GM18951 (cell line): ENCODE measurements around the gene LNX1.

Experiments
- POLR2A ChIP-seq: IDR thresholded peaks from 4 replicates; pipeline ENCODE4 v1.6.1; 2011; ENCODE audit warnings: mild to moderate bottlenecking; ENCODE audit not compliant: insufficient read length, insufficient read depth; ENCODE audit errors: extremely low read depth
- in situ Hi-C: fragments of 300-500 bp; cut with MboI; formaldehyde crosslinking; loops from one replicate; pipeline ENCODE4 v1.12.0; 2022; ENCODE audit warnings: low sequenced_read_pairs, mixed read lengths, inconsistent platforms; ENCODE audit not compliant: unreplicated experiment

Gene LNX1

GRCh38 chr4:53593765-53594164 lies 2.5 kb upstream of the LNX1 start:
- in situ Hi-C loops = no loop called here
- no peak for TF ChIP-seq POLR2A

GRCh38 chr4:53592686-53593501 lies 1.6 kb upstream of the LNX1 start:
- TF ChIP-seq POLR2A = no peak
- in situ Hi-C loops = no loop called here

DNA sequence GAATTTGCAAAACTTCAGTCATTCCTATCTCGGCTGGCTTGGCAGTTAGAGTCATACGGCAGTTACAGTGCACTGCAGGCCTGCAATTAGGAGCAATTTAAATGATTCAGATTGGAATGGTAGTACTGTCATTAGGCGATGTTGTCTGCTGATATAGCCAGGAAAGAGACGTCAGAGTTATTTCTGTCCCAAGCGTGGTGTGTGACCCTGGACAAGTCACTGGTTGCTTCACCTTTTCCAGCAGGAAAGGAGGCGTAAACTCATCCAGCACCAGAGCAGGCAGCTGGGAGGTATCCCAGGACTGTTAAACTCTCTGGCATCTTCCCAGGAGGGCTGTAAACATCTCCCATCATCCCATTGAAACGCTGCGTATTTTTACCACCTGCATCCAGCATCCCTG lies 836 bp upstream of the LNX1 start:
- no peak for TF ChIP-seq POLR2A
- in situ Hi-C loops = no loop called here

DNA sequence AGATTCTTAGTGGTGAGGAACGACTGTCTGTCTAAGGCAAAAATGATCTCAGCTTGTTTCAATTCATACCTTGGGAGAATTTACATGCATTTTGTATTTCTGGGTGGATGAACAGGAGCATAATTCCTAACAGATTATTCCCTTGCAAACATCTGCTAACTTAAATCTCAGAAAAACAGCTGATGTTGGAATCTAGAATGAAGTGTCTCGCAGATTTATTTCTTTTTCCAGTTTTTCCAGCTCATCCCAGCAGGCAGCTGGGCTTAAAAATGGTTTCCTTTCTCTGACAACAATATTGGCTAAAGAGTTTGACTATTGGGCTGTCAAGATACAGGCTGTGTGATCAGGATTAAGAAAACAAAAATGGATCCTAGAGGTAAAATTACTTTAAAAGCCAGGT lies 1.1 kb downstream of the LNX1 start:
- in situ Hi-C loops = no loop called here
- no peak for TF ChIP-seq POLR2A

- no peak for TF ChIP-seq POLR2A
- in situ Hi-C loops = no loop called here
Measured at GRCh38 chr4:53589511-53589910, 1.8 kb downstream of the LNX1 start.

DNA sequence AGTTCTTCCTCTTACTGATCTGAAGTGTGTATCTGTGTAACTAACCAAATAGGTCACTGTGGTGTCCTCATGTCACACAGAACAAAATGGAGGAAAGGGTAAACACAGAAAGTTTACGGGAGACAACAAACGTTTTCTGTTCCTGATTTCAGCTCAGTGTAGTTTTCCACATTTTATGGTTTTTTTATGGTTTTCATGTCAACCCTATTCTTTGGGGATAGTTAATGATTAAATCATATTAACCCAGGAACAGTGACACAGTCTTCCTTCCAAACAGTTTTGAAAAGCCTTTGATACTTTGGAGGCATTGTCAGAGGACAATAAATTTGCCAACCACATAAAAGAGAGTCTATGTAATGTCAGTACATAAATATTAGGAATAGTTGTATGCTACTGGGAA lies 4.2 kb downstream of the LNX1 start:
- in situ Hi-C loops = no loop called here
- TF ChIP-seq POLR2A = no peak

GRCh38 chr4:53586121-53586816 lies 5.0 kb downstream of the LNX1 start:
- no peak for TF ChIP-seq POLR2A
- in situ Hi-C loops = no loop called here

GRCh38 chr4:53584658-53585057 lies 6.6 kb downstream of the LNX1 start:
- TF ChIP-seq POLR2A = no peak
- in situ Hi-C loops = no loop called here

- in situ Hi-C loops = no loop called here
- TF ChIP-seq POLR2A = no peak
Measured at GRCh38 chr4:53583513-53583912, 7.8 kb downstream of the LNX1 start.

- no peak for TF ChIP-seq POLR2A
- in situ Hi-C loops = no loop called here
Measured at GRCh38 chr4:53582194-53582593, 9.1 kb downstream of the LNX1 start.

- in situ Hi-C loops = no loop called here
- no peak for TF ChIP-seq POLR2A
Measured at GRCh38 chr4:53580274-53580673, 11.0 kb downstream of the LNX1 start.

DNA sequence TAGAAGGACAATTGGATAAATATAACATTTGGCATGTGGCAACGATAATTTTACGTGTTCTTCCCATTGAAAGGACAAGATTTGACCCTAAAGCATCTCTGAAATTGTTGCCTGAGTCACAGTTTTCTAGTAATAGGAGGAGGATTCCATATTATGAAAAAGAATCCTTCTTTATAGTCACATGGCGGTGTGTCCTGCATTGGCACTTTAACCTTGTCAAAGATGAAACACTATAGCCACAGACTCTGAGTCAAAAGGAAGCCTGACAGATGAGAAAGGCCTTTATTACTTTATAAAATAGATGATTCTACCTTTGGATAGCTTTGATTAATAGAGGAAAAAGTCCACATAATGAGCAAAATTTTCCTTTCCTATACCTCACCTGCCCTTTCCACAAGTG lies 11.5 kb downstream of the LNX1 start:
- in situ Hi-C loops = no loop called here
- TF ChIP-seq POLR2A = no peak

- in situ Hi-C loops = no loop called here
- no peak for TF ChIP-seq POLR2A
Measured at GRCh38 chr4:53576676-53577372, 14.5 kb downstream of the LNX1 start.
